Neural cell (in vitro differentiated cells): ENCODE results near the gene NHEJ1. TPM values are rescaled to one million over a fixed set of nuclear protein-coding genes. Genes with fewer than 3 reads are reported as not detected.

ENCODE experiments used
- H2AFZ ChIP-seq: fragments of 200-600, 300-800 bp; sonication (generic), shearing (Covaris generic); 2 replicates; pipeline ENCODE4 v1.6.0; 2014; ENCODE audit warnings: low read depth, mild to moderate bottlenecking, antibody characterized with exemption, low read length, moderate library complexity
- H3F3A ChIP-seq: fragments of 200-600 bp; shearing (Covaris generic); 2 replicates; pipeline ENCODE4 v1.6.1; 2016; ENCODE audit warnings: mild to moderate bottlenecking, moderate library complexity, mixed read lengths, antibody characterized with exemption, low read length; ENCODE audit not compliant: insufficient read depth, poor library complexity, severe bottlenecking
- H3K27ac ChIP-seq: fragments of 200-600, 300-800 bp; sonication (generic), shearing (Covaris generic); 2 replicates; pipeline ENCODE4 v1.5.1; 2014; ENCODE audit warnings: mild to moderate bottlenecking, low read length, moderate library complexity
- H3K27me3 ChIP-seq: fragments of 300-800, 200-600 bp; sonication (generic), shearing (Covaris generic); 2 replicates; pipeline ENCODE4 v1.6.0; 2014; ENCODE audit warnings: mild to moderate bottlenecking, low read depth, low read length, moderate library complexity; ENCODE audit not compliant: insufficient read depth
- H3K36me3 ChIP-seq: fragments of 300-800, 200-600 bp; sonication (generic), shearing (Covaris generic); 2 replicates; pipeline ENCODE4 v1.5.1; 2014; ENCODE audit warnings: mild to moderate bottlenecking, antibody characterized with exemption, low read length, moderate library complexity; ENCODE audit not compliant: insufficient read depth
- H3K4me2 ChIP-seq: fragments of 300-800, 200-600 bp; sonication (generic), shearing (Covaris generic); 2 replicates; pipeline ENCODE4 v1.6.0; 2014; ENCODE audit warnings: mild to moderate bottlenecking, low read length
- H3K4me3 ChIP-seq: fragments of 300-800, 200-600 bp; sonication (generic), shearing (Covaris generic); 2 replicates; pipeline ENCODE4 v1.5.1; 2014; ENCODE audit warnings: mild to moderate bottlenecking, low read length, moderate library complexity
- H3K79me2 ChIP-seq: fragments of 200-600 bp; shearing (Covaris generic); replicated peaks from 2 replicates; pipeline ENCODE4 v1.6.0; 2014; ENCODE audit warnings: mild to moderate bottlenecking, low read length, moderate library complexity; ENCODE audit not compliant: insufficient read depth
- H3K9ac ChIP-seq: fragments of 300-800, 200-600 bp; sonication (generic), shearing (Covaris generic); 2 replicates; pipeline ENCODE4 v1.6.1; 2016; ENCODE audit warnings: mild to moderate bottlenecking, low read length, mixed read lengths
- H3K9me2 ChIP-seq: fragments of 200-600 bp; shearing (Covaris generic); 2 replicates; pipeline ENCODE4 v1.6.1; 2016; ENCODE audit warnings: mild to moderate bottlenecking, low read length, mixed read lengths; ENCODE audit not compliant: insufficient read depth
- H3K9me3 ChIP-seq: fragments of 200-600, 300-800 bp; sonication (generic), shearing (Covaris generic); 2 replicates; pipeline ENCODE4 v1.6.1; 2016; ENCODE audit warnings: mild to moderate bottlenecking, mixed run types, low read length, moderate library complexity, mixed read lengths
- H4K20me1 ChIP-seq: fragments of 200-600 bp; shearing (Covaris generic); 2 replicates; pipeline ENCODE4 v1.6.1; 2016; ENCODE audit warnings: mild to moderate bottlenecking, mixed run types; ENCODE audit not compliant: insufficient read depth
- CTCF ChIP-seq: fragments of 450-650 bp; IDR thresholded peaks from 2 replicates; pipeline ENCODE4 v1.5.1; 2014; ENCODE audit warnings: antibody characterized with exemption, mild to moderate bottlenecking, moderate library complexity; ENCODE audit not compliant: poor library complexity, severe bottlenecking
- EP300 ChIP-seq: fragments of 450-650 bp; conservative IDR thresholded peaks from 2 replicates; pipeline ENCODE4 v1.6.1; 2014; ENCODE audit warnings: antibody characterized with exemption, mild to moderate bottlenecking, moderate library complexity; ENCODE audit not compliant: poor library complexity, severe bottlenecking
- EZH2 ChIP-seq: fragments of 200-600, 300-800 bp; shearing (Covaris generic), sonication (generic); IDR thresholded peaks from 2 replicates; pipeline ENCODE4 v1.6.1; 2014; ENCODE audit warnings: antibody characterized with exemption, low read length, borderline replicate concordance, mild to moderate bottlenecking; ENCODE audit not compliant: insufficient read depth, poor library complexity, severe bottlenecking
- MXI1 ChIP-seq: fragments of 450-650 bp; conservative IDR thresholded peaks from 2 replicates; pipeline ENCODE4 v1.6.1; 2014; ENCODE audit warnings: antibody characterized with exemption, mild to moderate bottlenecking; ENCODE audit not compliant: poor library complexity, severe bottlenecking
- POLR2AphosphoS5 ChIP-seq: IDR thresholded peaks from 2 replicates; pipeline ENCODE4 v1.6.1; 2012
- RAD21 ChIP-seq: fragments of 450-650 bp; conservative IDR thresholded peaks from 2 replicates; pipeline ENCODE4 v1.6.1; 2014; ENCODE audit warnings: antibody characterized with exemption, mild to moderate bottlenecking, moderate library complexity
- REST ChIP-seq: IDR thresholded peaks from 2 replicates; pipeline ENCODE4 v1.6.1; 2012; ENCODE audit warnings: borderline replicate concordance
- SMC3 ChIP-seq: fragments of 450-650 bp; conservative IDR thresholded peaks from 2 replicates; pipeline ENCODE4 v1.6.1; 2014; ENCODE audit warnings: antibody characterized with exemption, mild to moderate bottlenecking, moderate library complexity; ENCODE audit not compliant: poor library complexity
- TAF1 ChIP-seq: IDR thresholded peaks from 2 replicates; pipeline ENCODE4 v1.6.1; 2012; ENCODE audit warnings: low read depth
- polyA plus RNA-seq: library from polyadenylated mRNA; depleted of rRNA; stranded (reverse); fragments of >200 nt; gene quantifications from 2 replicates; pipeline ENCODE4 v1.2.3, GENCODE V29; 2014

The NHEJ1 gene
- polyA plus RNA-seq, 1 donor from 2014 or later = 12.7 TPM

GRCh38 chr2:219073413-219074129 is 87.0 kb downstream of the NHEJ1 start:
- H3F3A ChIP-seq = no peaks in the 10 kb centered on the region
- H3K9ac ChIP-seq = no peak overlapping the region
- no peak overlapping the region for H3K27ac ChIP-seq
- TF ChIP-seq CTCF = no peak
- no peak for TF ChIP-seq EP300
- no peak for TF ChIP-seq POLR2AphosphoS5
- TF ChIP-seq REST = no peak
- no peak for TF ChIP-seq SMC3
- no peak for TF ChIP-seq RAD21
- no peak for TF ChIP-seq EZH2
- TF ChIP-seq MXI1 = no peak
- TF ChIP-seq TAF1 = no peak
- no peaks in the 10 kb centered on the region for H3K27me3 ChIP-seq
- H3K4me2 ChIP-seq = no peak overlapping the region
- H3K79me2 ChIP-seq = no peaks in the 10 kb centered on the region
- no peaks in the 10 kb centered on the region for H4K20me1 ChIP-seq
- no peaks in the 10 kb centered on the region for H3K9me2 ChIP-seq
- no peaks in the 10 kb centered on the region for H3K9me3 ChIP-seq
- no peaks in the 10 kb centered on the region for H3K36me3 ChIP-seq
- no peak overlapping the region for H2AFZ ChIP-seq
- no peak overlapping the region for H3K4me3 ChIP-seq

GRCh38 chr2:219072741-219073250 is 87.8 kb downstream of the NHEJ1 start:
- H3K79me2 ChIP-seq = no peaks in the 10 kb centered on the region
- no peak overlapping the region for H3K27ac ChIP-seq
- H4K20me1 ChIP-seq = no peaks in the 10 kb centered on the region
- no peaks in the 10 kb centered on the region for H3K36me3 ChIP-seq
- no peak overlapping the region for H3K4me2 ChIP-seq
- no peak overlapping the region for H2AFZ ChIP-seq
- no peaks in the 10 kb centered on the region for H3K9me3 ChIP-seq
- TF ChIP-seq EZH2 = no peak
- no peak for TF ChIP-seq CTCF
- no peak for TF ChIP-seq EP300
- TF ChIP-seq TAF1 = no peak
- TF ChIP-seq POLR2AphosphoS5 = no peak
- no peak for TF ChIP-seq REST
- no peak for TF ChIP-seq MXI1
- no peak for TF ChIP-seq RAD21
- no peak for TF ChIP-seq SMC3
- no peaks in the 10 kb centered on the region for H3F3A ChIP-seq
- no peaks in the 10 kb centered on the region for H3K27me3 ChIP-seq
- no peaks in the 10 kb centered on the region for H3K9me2 ChIP-seq
- no peak overlapping the region for H3K4me3 ChIP-seq
- no peak overlapping the region for H3K9ac ChIP-seq
